ENCODE results near the gene HES5.

DNA sequence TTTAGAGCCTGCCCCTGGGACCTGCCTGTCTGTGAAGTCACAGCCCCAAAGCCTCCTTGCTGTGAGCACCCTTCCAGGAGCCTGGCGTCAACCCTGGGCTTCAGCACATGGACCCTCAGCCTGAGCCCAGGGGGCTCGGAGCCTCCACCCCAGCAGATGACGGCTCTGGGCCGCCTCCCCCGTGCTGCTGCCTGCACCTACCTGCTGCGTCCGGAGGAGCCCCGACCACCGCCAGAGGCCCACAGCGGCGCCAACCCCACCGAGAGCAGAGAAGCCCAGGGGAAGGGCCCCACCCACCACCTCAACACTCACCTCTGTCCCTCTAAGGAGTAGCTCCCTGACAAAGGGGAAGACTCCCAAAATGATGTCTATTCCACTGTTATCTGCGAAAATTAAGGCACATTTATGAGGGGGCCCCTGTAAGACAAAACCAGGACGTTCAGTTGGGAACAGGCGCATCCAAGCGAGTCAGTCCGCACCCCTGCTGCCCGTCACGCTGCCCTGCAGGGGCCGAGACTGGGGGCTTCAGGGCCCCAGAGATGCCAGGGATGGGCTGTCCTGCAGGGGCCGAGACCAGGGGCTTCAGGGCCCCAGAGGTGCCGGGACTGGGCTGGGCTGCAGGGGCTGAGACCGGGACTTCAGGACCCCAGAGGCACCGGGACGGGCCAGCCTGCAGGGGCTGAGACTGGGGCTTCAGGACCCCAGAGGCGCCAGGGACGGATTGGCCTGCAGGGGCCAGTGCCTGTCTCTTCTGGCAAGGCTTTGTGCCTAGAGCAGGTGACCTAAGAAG, 19.5 kb downstream of the HES5 start:
- TF ChIP-seq POLR2A (IDR thresholded peaks at IDR 0.05) = no peak
- TF ChIP-seq, protein P1, sequence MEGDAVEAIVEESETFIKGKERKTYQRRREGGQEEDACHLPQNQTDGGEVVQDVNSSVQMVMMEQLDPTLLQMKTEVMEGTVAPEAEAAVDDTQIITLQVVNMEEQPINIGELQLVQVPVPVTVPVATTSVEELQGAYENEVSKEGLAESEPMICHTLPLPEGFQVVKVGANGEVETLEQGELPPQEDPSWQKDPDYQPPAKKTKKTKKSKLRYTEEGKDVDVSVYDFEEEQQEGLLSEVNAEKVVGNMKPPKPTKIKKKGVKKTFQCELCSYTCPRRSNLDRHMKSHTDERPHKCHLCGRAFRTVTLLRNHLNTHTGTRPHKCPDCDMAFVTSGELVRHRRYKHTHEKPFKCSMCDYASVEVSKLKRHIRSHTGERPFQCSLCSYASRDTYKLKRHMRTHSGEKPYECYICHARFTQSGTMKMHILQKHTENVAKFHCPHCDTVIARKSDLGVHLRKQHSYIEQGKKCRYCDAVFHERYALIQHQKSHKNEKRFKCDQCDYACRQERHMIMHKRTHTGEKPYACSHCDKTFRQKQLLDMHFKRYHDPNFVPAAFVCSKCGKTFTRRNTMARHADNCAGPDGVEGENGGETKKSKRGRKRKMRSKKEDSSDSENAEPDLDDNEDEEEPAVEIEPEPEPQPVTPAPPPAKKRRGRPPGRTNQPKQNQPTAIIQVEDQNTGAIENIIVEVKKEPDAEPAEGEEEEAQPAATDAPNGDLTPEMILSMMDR (IDR thresholded peaks at IDR 0.05) = no peak
